Type B pancreatic cell (in vitro differentiated cells): Measurements from ENCODE around the gene MGAT5. TPM values are rescaled to one million over a fixed set of nuclear protein-coding genes. Genes with fewer than 3 reads are reported as not detected.
"Not testable (repeated sequence)": the region's sequence is repeated elsewhere in the genome, so short reads cannot be mapped to it uniquely, and the experiment has no call there.

Source experiments
- DNase-seq: peaks from one replicate; pipeline ENCODE4 v3.0.0; 2021; ENCODE audit warnings: mixed read lengths; ENCODE audit not compliant: unreplicated experiment; ENCODE audit errors: extremely low spot score
- H3K27ac Mint-ChIP-seq: 2 replicates; pipeline ENCODE4 v1.8.0; 2021; ENCODE audit warnings: mild to moderate bottlenecking, mixed read lengths
- H3K27me3 Mint-ChIP-seq: 2 replicates; pipeline ENCODE4 v1.8.0; 2021; ENCODE audit warnings: mixed read lengths
- H3K36me3 Mint-ChIP-seq: 2 replicates; pipeline ENCODE4 v1.8.0; 2021; ENCODE audit warnings: mixed read lengths
- H3K4me1 Mint-ChIP-seq: one replicate; pipeline ENCODE4 v1.8.0; 2021; ENCODE audit warnings: mixed read lengths; ENCODE audit not compliant: unreplicated experiment
- H3K4me3 Mint-ChIP-seq: 2 replicates; pipeline ENCODE4 v1.8.0; 2021; ENCODE audit warnings: mild to moderate bottlenecking, mixed read lengths
- H3K9me3 Mint-ChIP-seq: 2 replicates; pipeline ENCODE4 v1.8.0; 2021; ENCODE audit warnings: mixed read lengths
- total RNA-seq: library from RNA; stranded (reverse); gene quantifications from 2 replicates; pipeline ENCODE4 v1.2.1, GENCODE V29; 2021; ENCODE audit warnings: low replicate concordance
- TF ChIP-seq, protein P1 (sequence below): fragments of 200-600 bp; sonication (generic); conservative IDR thresholded peaks from 2 replicates; pipeline ENCODE4 v1.5.0; 2021; ENCODE audit warnings: antibody characterized with exemption, mild to moderate bottlenecking

Gene MGAT5
- total RNA-seq, 1 donor from 2014 or later = 37.2 TPM

DNA sequence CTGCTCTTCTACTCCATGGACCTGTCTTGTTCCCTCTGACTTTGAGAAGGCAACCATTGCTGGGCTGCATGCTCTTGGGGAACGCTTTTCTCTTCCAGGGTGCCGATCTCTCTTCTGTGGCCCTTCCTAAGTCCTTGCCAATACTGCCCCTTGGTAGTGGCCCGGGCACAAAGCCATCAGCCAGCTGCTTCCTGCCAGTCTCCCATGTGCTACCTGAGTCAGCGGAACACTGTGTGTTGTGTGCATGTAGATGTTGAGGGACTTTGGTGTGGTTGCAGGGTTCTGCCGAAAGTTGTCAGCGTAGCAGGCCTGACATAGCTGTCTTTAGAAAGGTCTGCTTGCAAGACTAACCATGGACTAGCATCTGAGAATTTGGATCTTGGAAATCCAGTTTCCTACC, 35.4 kb downstream of the MGAT5 start:
- Mint-ChIP-seq H3K4me1 (no peaks in the 10 kb centered on the region), H3K27ac (no peak overlapping the region), H3K4me3 (no peak overlapping the region), H3K36me3 (no peaks in the 10 kb centered on the region), H3K27me3 (no peaks in the 10 kb centered on the region), H3K9me3 (no peaks in the 10 kb centered on the region)
- no peak for DNase-seq
- TF ChIP-seq, protein P1, sequence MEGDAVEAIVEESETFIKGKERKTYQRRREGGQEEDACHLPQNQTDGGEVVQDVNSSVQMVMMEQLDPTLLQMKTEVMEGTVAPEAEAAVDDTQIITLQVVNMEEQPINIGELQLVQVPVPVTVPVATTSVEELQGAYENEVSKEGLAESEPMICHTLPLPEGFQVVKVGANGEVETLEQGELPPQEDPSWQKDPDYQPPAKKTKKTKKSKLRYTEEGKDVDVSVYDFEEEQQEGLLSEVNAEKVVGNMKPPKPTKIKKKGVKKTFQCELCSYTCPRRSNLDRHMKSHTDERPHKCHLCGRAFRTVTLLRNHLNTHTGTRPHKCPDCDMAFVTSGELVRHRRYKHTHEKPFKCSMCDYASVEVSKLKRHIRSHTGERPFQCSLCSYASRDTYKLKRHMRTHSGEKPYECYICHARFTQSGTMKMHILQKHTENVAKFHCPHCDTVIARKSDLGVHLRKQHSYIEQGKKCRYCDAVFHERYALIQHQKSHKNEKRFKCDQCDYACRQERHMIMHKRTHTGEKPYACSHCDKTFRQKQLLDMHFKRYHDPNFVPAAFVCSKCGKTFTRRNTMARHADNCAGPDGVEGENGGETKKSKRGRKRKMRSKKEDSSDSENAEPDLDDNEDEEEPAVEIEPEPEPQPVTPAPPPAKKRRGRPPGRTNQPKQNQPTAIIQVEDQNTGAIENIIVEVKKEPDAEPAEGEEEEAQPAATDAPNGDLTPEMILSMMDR = no peak

DNA sequence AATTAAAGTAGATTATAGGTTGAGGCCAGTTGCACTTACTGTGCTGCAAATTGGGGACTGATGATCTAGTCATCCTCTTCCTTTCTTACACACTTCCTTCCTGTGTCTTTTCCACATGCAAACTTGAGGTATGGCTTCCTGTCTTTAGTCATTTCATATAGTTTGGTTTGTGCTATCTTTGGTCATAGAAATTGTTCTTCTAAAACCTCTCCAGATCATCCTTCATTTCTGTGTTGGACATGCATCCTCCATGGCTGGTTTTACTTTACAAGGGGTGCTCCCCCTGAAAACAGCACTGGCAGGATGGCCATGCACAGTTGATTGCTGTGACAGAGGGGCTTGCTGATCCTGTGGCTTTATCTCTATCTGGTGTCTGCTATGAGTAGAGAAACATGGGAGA, 36.5 kb downstream of the MGAT5 start:
- no peaks in the 10 kb centered on the region for H3K27me3 Mint-ChIP-seq
- no peaks in the 10 kb centered on the region for H3K36me3 Mint-ChIP-seq
- DNase-seq = no peak

DNA sequence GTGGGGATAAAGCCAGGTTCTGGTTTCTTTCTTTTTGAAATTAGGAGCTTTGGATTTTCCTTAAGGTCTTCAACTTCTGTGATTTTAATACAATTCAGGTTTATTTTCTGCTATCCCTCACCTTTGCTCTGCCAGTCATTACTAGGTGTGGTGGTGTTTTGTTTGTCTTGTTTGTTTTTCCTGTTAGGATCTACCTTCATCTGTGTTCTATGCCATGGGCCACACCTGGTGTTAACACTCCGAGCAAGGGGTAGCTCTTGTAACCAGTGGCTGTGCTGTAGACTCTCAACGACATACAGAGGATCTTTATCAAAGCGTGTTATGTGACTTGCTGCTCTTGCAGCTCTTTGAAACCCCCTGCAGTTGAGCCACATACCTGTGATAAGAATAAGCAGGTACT, 38.6 kb downstream of the MGAT5 start:
- Mint-ChIP-seq H3K36me3 (no peaks in the 10 kb centered on the region), H3K4me3 (no peak overlapping the region), H3K9me3 (no peaks in the 10 kb centered on the region), H3K4me1 (peaks cover 4% of the 10 kb centered on the region), H3K27ac (no peak overlapping the region), H3K27me3 (no peaks in the 10 kb centered on the region)
- TF ChIP-seq, protein P1 = no peak
- no peak for DNase-seq

More for the DNA sequence above, 36.5 kb downstream of the MGAT5 start:
- Mint-ChIP-seq H3K9me3 (no peaks in the 10 kb centered on the region), H3K4me1 (no peaks in the 10 kb centered on the region), H3K27ac (no peak overlapping the region), H3K4me3 (no peak overlapping the region)
- TF ChIP-seq, protein P1 = no peak

DNA sequence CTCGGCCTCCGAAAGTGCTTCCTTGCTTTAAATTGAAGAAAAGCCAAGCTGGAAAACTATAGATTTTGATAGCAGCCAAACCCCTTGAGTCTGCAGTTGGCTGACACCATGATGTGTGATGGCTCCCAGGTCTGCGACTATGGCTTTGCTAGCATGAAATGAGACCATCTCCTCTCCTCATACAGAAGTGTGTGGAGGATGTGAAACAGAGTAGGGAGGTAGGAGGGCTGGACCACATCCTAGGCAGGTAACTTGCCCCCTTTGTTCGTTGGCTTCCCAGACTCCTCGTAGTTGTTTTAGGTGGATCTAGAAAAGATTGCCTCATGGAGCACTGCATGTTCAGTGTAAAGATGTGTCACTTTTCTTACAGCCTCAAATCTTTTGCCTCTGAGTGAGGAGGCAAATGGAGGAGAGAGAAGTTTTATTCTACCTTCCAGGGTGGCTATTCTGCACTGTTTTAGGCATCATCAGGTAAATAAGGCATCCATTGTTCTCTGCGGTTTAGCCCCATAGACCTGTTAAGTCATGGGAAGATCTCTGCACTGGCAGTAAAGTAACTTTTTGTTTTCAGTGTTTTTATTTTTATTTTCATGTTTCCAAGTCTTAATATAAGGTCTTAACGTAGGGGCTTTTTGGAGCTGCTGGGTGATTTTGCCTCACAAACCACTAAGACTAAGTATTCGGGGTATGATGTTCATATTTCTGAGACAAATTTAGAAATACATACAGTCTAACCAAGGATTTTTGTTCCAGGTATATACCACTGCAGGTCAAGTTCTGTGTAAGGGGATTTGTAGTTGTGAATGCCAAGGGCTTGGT, 40.1 kb downstream of the MGAT5 start:
- DNase-seq = no peak
- TF ChIP-seq, protein P1 = no peak
- Mint-ChIP-seq H3K36me3 (no peaks in the 10 kb centered on the region), H3K27ac (no peak overlapping the region), H3K9me3 (no peaks in the 10 kb centered on the region), H3K27me3 (no peaks in the 10 kb centered on the region), H3K4me3 (no peak overlapping the region), H3K4me1 (peaks cover 4% of the 10 kb centered on the region)

DNA sequence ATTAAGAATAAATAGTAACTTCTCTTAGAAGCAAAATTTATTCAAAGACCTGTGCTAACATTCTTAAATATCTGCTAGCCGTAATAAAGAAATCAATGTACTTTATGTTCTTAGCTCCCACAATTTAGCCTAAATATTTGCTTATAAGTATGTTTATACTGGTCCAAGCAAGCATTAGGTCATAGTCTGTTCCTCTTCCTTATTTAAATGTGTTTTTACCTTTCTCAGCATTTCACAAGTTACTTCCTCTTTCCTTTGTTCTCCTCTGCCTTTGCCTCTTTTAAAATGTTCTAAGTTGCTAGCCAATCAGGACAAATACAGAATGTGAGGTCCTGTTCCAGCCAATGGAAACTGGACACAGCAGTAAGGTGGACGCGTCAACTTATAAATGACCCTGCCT, 40.7 kb downstream of the MGAT5 start:
- H3K4me1 Mint-ChIP-seq, H3K4me3 Mint-ChIP-seq, H3K27me3 Mint-ChIP-seq, H3K36me3 Mint-ChIP-seq, H3K27ac Mint-ChIP-seq, H3K9me3 Mint-ChIP-seq, DNase-seq: not testable (repeated sequence)

DNA sequence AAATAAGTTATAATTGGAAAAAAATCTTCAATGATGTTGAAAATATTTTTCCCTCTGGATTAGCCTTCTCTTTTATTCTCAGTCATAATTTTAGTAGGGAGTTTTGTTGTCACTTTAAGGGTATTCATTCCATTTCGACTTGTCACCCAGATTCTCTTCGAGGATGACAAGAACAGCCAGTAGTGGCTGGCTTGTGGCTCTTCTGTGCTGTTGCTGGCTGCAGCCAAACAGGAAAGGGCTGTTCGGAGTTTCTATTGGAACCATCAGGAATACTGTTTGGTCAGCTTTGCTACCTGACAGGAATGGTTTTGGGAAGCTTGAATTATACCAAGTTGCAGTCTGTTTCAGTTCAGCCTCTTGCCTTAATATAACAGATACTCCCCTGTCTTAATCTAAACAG, 41.6 kb downstream of the MGAT5 start:
- Mint-ChIP-seq H3K4me1 (peaks cover 4% of the 10 kb centered on the region), H3K27ac (no peak overlapping the region), H3K9me3 (no peaks in the 10 kb centered on the region), H3K27me3 (no peaks in the 10 kb centered on the region), H3K4me3 (no peak overlapping the region), H3K36me3 (no peaks in the 10 kb centered on the region)
- DNase-seq = no peak
- TF ChIP-seq, protein P1 = no peak
